ENCODE measurements around the gene FOXK1. TPM values are rescaled to one million over a fixed set of nuclear protein-coding genes. Genes with fewer than 3 reads are reported as not detected.
A peak's percentile ranks its signal among the peaks of the same experiment; 100 is the strongest.

The FOXK1 gene
- total and polyA plus RNA-seq, 9 of the 15 experiments (the other 6 are each of a cell fraction or from before 2014, with no cell fraction given): 0.32 to 45.5 (median 8.1) TPM

- TF ChIP-seq REST (IDR thresholded peaks at IDR 0.05; ENCODE audit: borderline replicate concordance) (no peak), REST (CRISPR knock-in tag; IDR thresholded peaks at IDR 0.05; ENCODE audit: low read depth) (no peak), STAT6 (CRISPR knock-in tag; IDR thresholded peaks at IDR 0.05) (no peak), ZBTB17 (CRISPR knock-in tag; IDR thresholded peaks at IDR 0.05) (no peak), ATF6 (CRISPR knock-in tag; IDR thresholded peaks at IDR 0.05) (peak; percentile 38; the same call in 1 of the 2 replicates), MED1 (CRISPR knock-in tag; IDR thresholded peaks at IDR 0.05; ENCODE audit: borderline replicate concordance) (no peak), CHD1 (IDR thresholded peaks at IDR 0.05; ENCODE audit: low read length) (peak; percentile 36), BRD4 (IDR thresholded peaks at IDR 0.05) (peak; percentile 23; the same call in 1 of the 2 replicates), MECOM (CRISPR knock-in tag; IDR thresholded peaks at IDR 0.05) (no peak), ATF4 (CRISPR knock-in tag; IDR thresholded peaks at IDR 0.05) (no peak), GATA2 (CRISPR knock-in tag; IDR thresholded peaks at IDR 0.05) (peak; percentile 48; the same call in 1 of the 2 replicates), TEAD1 (CRISPR knock-in tag; IDR thresholded peaks at IDR 0.05) (no peak), ILK (tag; IDR thresholded peaks at IDR 0.05; ENCODE audit: borderline replicate concordance, low read depth) (no peak)
These were observed 92.7 kb downstream of the FOXK1 start (continued) for GRCh38 chr7:4774658-4775249.

All from K562 (cell line).